ENCODE results near the gene LAG3.

Gene LAG3

GRCh38 chr12:6782850-6783566 lies 10.7 kb downstream of the LAG3 start:
- TF ChIP-seq CTCF (IDR thresholded peaks at IDR 0.05) = no peak
- DNase-seq = no peak
- peaks cover 3% of the 10 kb centered on the region for H3K36me3 Mint-ChIP-seq (ENCODE audit: low read depth)
- no peaks in the 10 kb centered on the region for H3K9me3 Mint-ChIP-seq
- H3K27ac Mint-ChIP-seq = no peak overlapping the region
- no peak overlapping the region for H3K4me3 Mint-ChIP-seq
- H3K27me3 Mint-ChIP-seq (ENCODE audit: low read depth, poor library complexity) = peaks cover 6% of the 10 kb centered on the region
- peaks cover 55% of the 10 kb centered on the region for H3K4me1 Mint-ChIP-seq

GRCh38 chr12:6783828-6784227 lies 11.5 kb downstream of the LAG3 start:
- Mint-ChIP-seq H3K36me3 (ENCODE audit: low read depth) (no peaks in the 10 kb centered on the region), H3K9me3 (no peaks in the 10 kb centered on the region), H3K27me3 (ENCODE audit: low read depth, poor library complexity) (peaks cover 3% of the 10 kb centered on the region), H3K4me3 (no peak overlapping the region), H3K4me1 (peaks cover 47% of the 10 kb centered on the region), H3K27ac (no peak overlapping the region)
- TF ChIP-seq CTCF (IDR thresholded peaks at IDR 0.05) = no peak
- no peak for DNase-seq

- TF ChIP-seq CTCF (IDR thresholded peaks at IDR 0.05) = no peak
- DNase-seq = no peak
- Mint-ChIP-seq H3K27me3 (ENCODE audit: low read depth, poor library complexity) (peaks cover 3% of the 10 kb centered on the region), H3K4me3 (no peak overlapping the region), H3K36me3 (ENCODE audit: low read depth) (no peaks in the 10 kb centered on the region), H3K27ac (no peak overlapping the region), H3K4me1 (peaks cover 46% of the 10 kb centered on the region), H3K9me3 (no peaks in the 10 kb centered on the region)
Measured at GRCh38 chr12:6784296-6784695, 12.0 kb downstream of the LAG3 start.

- H3K9me3 Mint-ChIP-seq = no peaks in the 10 kb centered on the region
Measured at GRCh38 chr12:6784761-6785160, 12.4 kb downstream of the LAG3 start.

GRCh38 chr12:6786416-6787094 lies 14.2 kb downstream of the LAG3 start:
- Mint-ChIP-seq H3K27ac (no peak overlapping the region), H3K36me3 (ENCODE audit: low read depth) (no peaks in the 10 kb centered on the region)
- no peak for DNase-seq

More at GRCh38 chr12:6784761-6785160, 12.4 kb downstream of the LAG3 start:
- no peak for DNase-seq
- Mint-ChIP-seq H3K4me1 (peaks cover 46% of the 10 kb centered on the region), H3K4me3 (no peak overlapping the region), H3K36me3 (ENCODE audit: low read depth) (no peaks in the 10 kb centered on the region), H3K27me3 (ENCODE audit: low read depth, poor library complexity) (peaks cover 3% of the 10 kb centered on the region), H3K27ac (no peak overlapping the region)
- no peak for TF ChIP-seq CTCF (IDR thresholded peaks at IDR 0.05)

More at GRCh38 chr12:6786416-6787094, 14.2 kb downstream of the LAG3 start:
- Mint-ChIP-seq H3K4me1 (peaks cover 40% of the 10 kb centered on the region), H3K4me3 (no peak overlapping the region), H3K27me3 (ENCODE audit: low read depth, poor library complexity) (peaks cover 3% of the 10 kb centered on the region), H3K9me3 (no peaks in the 10 kb centered on the region)
- TF ChIP-seq CTCF (IDR thresholded peaks at IDR 0.05) = no peak
